HG03469 (cell line): ENCODE measurements around the gene SIGLEC8.

ENCODE experiments used
- ATAC-seq: cut with Tn5 transposase; IDR thresholded peaks from one replicate; pipeline ENCODE4 v1.9.1; 2021; ENCODE audit warnings: mild to moderate bottlenecking, moderate library complexity, moderate number of reproducible peaks; ENCODE audit not compliant: unreplicated experiment

SIGLEC8 gene

DNA sequence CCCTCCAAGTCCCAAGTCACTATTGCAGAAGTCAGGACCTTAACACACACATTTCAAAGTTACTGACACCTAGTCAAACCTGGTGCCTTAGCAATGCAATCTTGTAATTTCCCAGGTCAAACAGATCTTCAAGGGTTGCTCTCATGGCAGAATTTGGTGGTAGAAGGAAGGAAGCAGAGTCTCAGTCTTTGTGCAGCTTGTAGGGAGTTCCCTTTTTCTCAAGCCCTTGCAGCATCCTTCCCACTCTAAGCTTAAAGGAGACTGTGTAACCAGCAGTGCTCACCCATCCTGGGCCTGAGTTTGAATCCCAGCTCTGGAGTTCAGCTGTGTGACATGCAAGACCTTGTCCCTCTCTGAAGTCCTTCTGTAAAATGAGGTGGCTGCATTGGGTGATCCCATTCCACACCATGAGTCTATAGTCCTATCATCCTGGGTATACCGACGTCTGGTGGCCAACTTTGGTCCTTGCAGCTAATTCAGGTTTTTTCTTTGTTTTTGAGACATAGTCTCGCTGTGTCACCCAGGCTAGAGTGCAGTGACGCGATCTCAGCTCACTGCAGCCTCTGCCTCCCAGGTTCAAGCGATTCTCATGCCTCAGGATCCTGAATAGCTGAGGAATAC, 50.6 kb downstream of the SIGLEC8 start:
- no peak for ATAC-seq

DNA sequence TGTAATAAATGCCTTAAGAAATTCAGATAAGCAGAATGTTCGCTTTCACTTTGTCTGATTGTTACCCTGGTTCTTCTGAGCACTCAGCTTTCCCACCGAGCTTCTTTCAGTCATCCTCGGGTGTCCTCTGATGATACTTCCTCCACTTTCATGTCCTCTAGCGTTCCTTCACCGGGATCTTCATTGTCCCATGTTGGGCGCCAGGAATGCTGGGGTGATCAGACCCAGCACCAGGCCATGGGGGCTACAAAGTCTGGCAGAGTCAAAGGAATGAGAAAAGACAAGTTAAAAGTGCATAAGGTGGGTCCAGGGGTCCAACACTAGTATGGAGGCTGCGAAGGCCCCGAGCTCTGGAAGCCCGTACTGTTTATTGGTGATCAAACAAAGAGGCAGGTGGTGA, 56.1 kb downstream of the SIGLEC8 start:
- ATAC-seq: no peak
